ENCODE results near the gene RORB.

Gene RORB

GRCh38 chr9:74570879-74571512 is 73.9 kb downstream of the RORB start:
- DNase-seq (ENCODE audit: low read depth in 2 of 2): peak; percentile 48 to 49
- no peak overlapping the region for H3K4me3 ChIP-seq (replicated peaks in 1 of 2; ENCODE audit: low read depth in 2 of 2, low read length in 2 of 2)
- peak; percentile 77 for TF ChIP-seq CTCF (IDR thresholded peaks at IDR 0.05; ENCODE audit: low read depth, low read length)

GRCh38 chr9:74573640-74574191 is 76.6 kb downstream of the RORB start:
- no peak overlapping the region for H3K4me3 ChIP-seq (replicated peaks in 1 of 2; ENCODE audit: low read depth in 2 of 2, low read length in 2 of 2)
- no peak for TF ChIP-seq CTCF (IDR thresholded peaks at IDR 0.05; ENCODE audit: low read depth, low read length)
- peak; percentile 2 to 33 for DNase-seq (ENCODE audit: low read depth in 2 of 2)

GRCh38 chr9:74576176-74576575 is 79.0 kb downstream of the RORB start:
- DNase-seq (ENCODE audit: low read depth in 2 of 2): no peak
- no peak overlapping the region for H3K4me3 ChIP-seq (replicated peaks in 1 of 2; ENCODE audit: low read depth in 2 of 2, low read length in 2 of 2)
- no peak for TF ChIP-seq CTCF (IDR thresholded peaks at IDR 0.05; ENCODE audit: low read depth, low read length)

GRCh38 chr9:74577956-74578355 is 80.8 kb downstream of the RORB start:
- H3K4me3 ChIP-seq (replicated peaks in 1 of 2; ENCODE audit: low read depth in 2 of 2, low read length in 2 of 2): no peak overlapping the region
- peak; percentile 3 to 5 for DNase-seq (ENCODE audit: low read depth in 2 of 2)
- peak; percentile 38 for TF ChIP-seq CTCF (IDR thresholded peaks at IDR 0.05; ENCODE audit: low read depth, low read length)

- DNase-seq (ENCODE audit: low read depth in 2 of 2): no peak
- no peak for TF ChIP-seq CTCF (IDR thresholded peaks at IDR 0.05; ENCODE audit: low read depth, low read length)
- no peak overlapping the region for H3K4me3 ChIP-seq (replicated peaks in 1 of 2; ENCODE audit: low read depth in 2 of 2, low read length in 2 of 2)
Observed at GRCh38 chr9:74589576-74589975, 92.4 kb downstream of the RORB start.

- DNase-seq (ENCODE audit: low read depth in 2 of 2): no peak
- no peak for TF ChIP-seq CTCF (IDR thresholded peaks at IDR 0.05; ENCODE audit: low read depth, low read length)
- no peak overlapping the region for H3K4me3 ChIP-seq (replicated peaks in 1 of 2; ENCODE audit: low read depth in 2 of 2, low read length in 2 of 2)
Observed at GRCh38 chr9:74595286-74595685, 98.2 kb downstream of the RORB start.

- no peak for TF ChIP-seq CTCF (IDR thresholded peaks at IDR 0.05; ENCODE audit: low read depth, low read length)
- H3K4me3 ChIP-seq (replicated peaks in 1 of 2; ENCODE audit: low read depth in 2 of 2, low read length in 2 of 2): no peak overlapping the region
- DNase-seq (ENCODE audit: low read depth in 2 of 2): no peak
Observed at GRCh38 chr9:74598874-74599273, 101.7 kb downstream of the RORB start.

Data from cardiac fibroblast (primary cell).